ENCODE data around the gene ACKR3. TPM values are rescaled to one million over a fixed set of nuclear protein-coding genes. Genes with fewer than 3 reads are reported as not detected.

The ACKR3 gene
- total RNA-seq, 2 experiments from 2014 or later = 0.61 to 0.74 TPM

DNA sequence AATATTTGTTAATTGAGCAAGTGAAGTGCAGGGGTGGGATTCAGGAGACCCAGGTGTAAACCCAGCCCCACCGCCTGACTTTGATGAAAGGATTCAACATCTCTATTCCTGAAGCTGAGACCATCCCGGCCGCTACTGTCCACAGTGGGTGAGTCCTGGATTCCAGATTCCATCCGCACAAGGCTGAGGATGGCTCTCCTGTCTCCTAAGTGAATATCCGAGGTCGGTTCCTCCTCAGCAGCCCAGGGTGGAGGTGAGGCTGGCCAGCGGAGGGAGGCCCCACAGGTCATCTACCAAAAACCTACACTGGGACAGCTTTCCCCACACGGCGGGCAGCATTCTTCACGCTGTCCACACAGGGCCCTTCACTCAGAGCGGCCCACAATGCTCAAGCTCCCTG, 57.6 kb downstream of the ACKR3 start:
- Histone ChIP-seq H3K9me3 (ENCODE audit: control insufficient read depth in 1 of 2, insufficient read depth in 1 of 2, low read length in 2 of 2) (no peaks in the 10 kb centered on the region), H3K27ac (ENCODE audit: low read depth in 1 of 2, low read length in 2 of 2) (no peak overlapping the region), H3K36me3 (ENCODE audit: insufficient read depth, low read length) (no peaks in the 10 kb centered on the region), H3K4me1 (ENCODE audit: insufficient read depth, low read length) (no peaks in the 10 kb centered on the region), H3K27me3 (ENCODE audit: control insufficient read depth in 1 of 2, insufficient read depth in 2 of 2, low read length in 2 of 2) (no peaks in the 10 kb centered on the region), H3K4me3 (ENCODE audit: low read length) (no peak overlapping the region)
- TF ChIP-seq, protein P1, sequence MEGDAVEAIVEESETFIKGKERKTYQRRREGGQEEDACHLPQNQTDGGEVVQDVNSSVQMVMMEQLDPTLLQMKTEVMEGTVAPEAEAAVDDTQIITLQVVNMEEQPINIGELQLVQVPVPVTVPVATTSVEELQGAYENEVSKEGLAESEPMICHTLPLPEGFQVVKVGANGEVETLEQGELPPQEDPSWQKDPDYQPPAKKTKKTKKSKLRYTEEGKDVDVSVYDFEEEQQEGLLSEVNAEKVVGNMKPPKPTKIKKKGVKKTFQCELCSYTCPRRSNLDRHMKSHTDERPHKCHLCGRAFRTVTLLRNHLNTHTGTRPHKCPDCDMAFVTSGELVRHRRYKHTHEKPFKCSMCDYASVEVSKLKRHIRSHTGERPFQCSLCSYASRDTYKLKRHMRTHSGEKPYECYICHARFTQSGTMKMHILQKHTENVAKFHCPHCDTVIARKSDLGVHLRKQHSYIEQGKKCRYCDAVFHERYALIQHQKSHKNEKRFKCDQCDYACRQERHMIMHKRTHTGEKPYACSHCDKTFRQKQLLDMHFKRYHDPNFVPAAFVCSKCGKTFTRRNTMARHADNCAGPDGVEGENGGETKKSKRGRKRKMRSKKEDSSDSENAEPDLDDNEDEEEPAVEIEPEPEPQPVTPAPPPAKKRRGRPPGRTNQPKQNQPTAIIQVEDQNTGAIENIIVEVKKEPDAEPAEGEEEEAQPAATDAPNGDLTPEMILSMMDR (IDR thresholded peaks at IDR 0.05) = no peak
- Mint-ChIP-seq H3K36me3 (ENCODE audit: low read depth) (no peaks in the 10 kb centered on the region), H3K9me3 (no peaks in the 10 kb centered on the region), H3K27ac (no peak overlapping the region), H3K4me3 (no peak overlapping the region), H3K27me3 (no peaks in the 10 kb centered on the region), H3K4me1 (ENCODE audit: low read depth) (no peaks in the 10 kb centered on the region)
- ChIA-PET CTCF (no interaction called here), POLR2A (no interaction called here)
- ATAC-seq (ENCODE audit: poor library complexity) = no peak
- intact Hi-C loops (cut with DNase I, micrococcal nuclease) = no loop called here
- DNase-seq = no peak

DNA sequence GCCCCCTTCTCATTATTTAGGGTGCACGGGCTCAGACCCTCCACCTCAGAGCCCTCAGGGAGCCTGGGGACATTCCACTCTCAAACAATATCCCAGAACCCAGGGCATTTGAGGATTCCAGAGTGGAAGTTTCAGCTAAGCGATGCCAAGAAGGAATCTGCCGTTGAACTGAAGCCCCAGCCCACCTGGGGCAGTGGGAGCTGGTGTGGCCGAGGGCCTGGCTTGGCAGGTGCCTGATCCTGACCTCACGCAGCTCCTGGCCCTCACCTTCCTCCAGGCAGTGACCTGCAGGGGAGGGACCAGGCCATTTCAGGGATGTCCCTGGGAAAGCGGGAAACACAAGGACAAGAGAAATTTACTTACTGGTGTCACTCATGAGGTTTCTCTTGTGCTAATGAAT, 58.2 kb downstream of the ACKR3 start:
- intact Hi-C loops (cut with DNase I, micrococcal nuclease) = no loop called here
- no peaks in the 10 kb centered on the region for H3K9me3 Mint-ChIP-seq
- Histone ChIP-seq H3K4me3 (ENCODE audit: low read length) (no peak overlapping the region), H3K36me3 (ENCODE audit: insufficient read depth, low read length) (no peaks in the 10 kb centered on the region), H3K9me3 (ENCODE audit: control insufficient read depth in 1 of 2, insufficient read depth in 1 of 2, low read length in 2 of 2) (no peaks in the 10 kb centered on the region), H3K27me3 (ENCODE audit: control insufficient read depth in 1 of 2, insufficient read depth in 2 of 2, low read length in 2 of 2) (no peaks in the 10 kb centered on the region), H3K4me1 (ENCODE audit: insufficient read depth, low read length) (no peaks in the 10 kb centered on the region), H3K27ac (ENCODE audit: low read depth in 1 of 2, low read length in 2 of 2) (no peak overlapping the region)
- no peak overlapping the region for H3K27ac Mint-ChIP-seq
- ChIA-PET POLR2A (no interaction called here), CTCF (no interaction called here)
- DNase-seq = no peak
- TF ChIP-seq, protein P1 (IDR thresholded peaks at IDR 0.05) = no peak
- H3K4me3 Mint-ChIP-seq = no peak overlapping the region
- H3K27me3 Mint-ChIP-seq = no peaks in the 10 kb centered on the region
- no peak for ATAC-seq (ENCODE audit: poor library complexity)
- no peaks in the 10 kb centered on the region for H3K36me3 Mint-ChIP-seq (ENCODE audit: low read depth)
- H3K4me1 Mint-ChIP-seq (ENCODE audit: low read depth) = no peaks in the 10 kb centered on the region

DNA sequence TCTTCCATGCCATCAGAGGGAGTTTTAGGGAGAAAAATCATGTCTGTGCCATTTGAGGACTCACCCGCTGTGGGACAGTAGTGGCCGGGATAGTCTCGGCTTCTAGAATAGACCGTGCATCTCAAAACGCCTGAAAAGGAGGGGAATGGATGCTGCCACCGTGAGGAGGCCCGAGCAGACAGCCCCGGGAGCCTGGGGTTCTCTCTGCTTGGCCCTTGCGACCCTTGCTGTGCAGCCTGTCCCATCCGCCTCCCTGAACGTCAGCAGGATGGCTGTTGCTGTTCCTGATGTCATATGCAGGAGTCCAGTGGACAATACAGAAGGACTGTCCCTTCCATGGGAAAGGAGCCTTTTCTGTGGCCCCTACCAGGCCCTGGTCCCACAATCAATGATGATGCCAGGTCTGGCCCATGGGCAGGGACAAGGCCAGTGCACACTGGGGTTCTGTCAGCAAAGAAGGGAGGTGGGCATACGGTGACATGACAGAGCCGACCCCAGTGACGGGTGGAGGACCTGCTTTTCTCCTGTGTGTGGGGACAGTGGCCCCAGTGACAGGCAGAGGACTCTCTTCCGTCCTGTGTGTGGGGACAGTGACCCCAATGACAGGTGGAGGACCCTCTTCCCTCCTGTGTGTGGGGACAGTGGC, 58.8 kb downstream of the ACKR3 start:
- TF ChIP-seq, protein P1 (IDR thresholded peaks at IDR 0.05) = no peak
- H3K9me3 ChIP-seq (ENCODE audit: control insufficient read depth in 1 of 2, insufficient read depth in 1 of 2, low read length in 2 of 2) = no peaks in the 10 kb centered on the region
- POLR2A ChIA-PET = no interaction called here
- H3K4me1 Mint-ChIP-seq (ENCODE audit: low read depth) = no peaks in the 10 kb centered on the region
- H3K4me1 ChIP-seq (ENCODE audit: insufficient read depth, low read length) = no peaks in the 10 kb centered on the region
- no peak for DNase-seq
- H3K36me3 Mint-ChIP-seq (ENCODE audit: low read depth) = no peaks in the 10 kb centered on the region
- H3K27ac ChIP-seq (ENCODE audit: low read depth in 1 of 2, low read length in 2 of 2) = no peak overlapping the region
- no peak overlapping the region for H3K4me3 ChIP-seq (ENCODE audit: low read length)
- ATAC-seq (ENCODE audit: poor library complexity) = no peak
- H3K27ac Mint-ChIP-seq = no peak overlapping the region
- H3K9me3 Mint-ChIP-seq = no peaks in the 10 kb centered on the region
- H3K36me3 ChIP-seq (ENCODE audit: insufficient read depth, low read length) = no peaks in the 10 kb centered on the region
- no peak overlapping the region for H3K4me3 Mint-ChIP-seq
- CTCF ChIA-PET = no interaction called here
- intact Hi-C loops (cut with DNase I, micrococcal nuclease) = no loop called here
- no peaks in the 10 kb centered on the region for H3K27me3 ChIP-seq (ENCODE audit: control insufficient read depth in 1 of 2, insufficient read depth in 2 of 2, low read length in 2 of 2)
- H3K27me3 Mint-ChIP-seq = no peaks in the 10 kb centered on the region
